Retinal pigment epithelial cell (primary cell): ENCODE measurements around the gene DZIP1.

Experiments used
- DNase-seq: peaks from one replicate; pipeline ENCODE4 v3.0.0-alpha.2; 2010; ENCODE audit warnings: low read depth
- H3K4me3 ChIP-seq: 2 replicates; pipeline ENCODE4 v1.5.1; 2011; ENCODE audit warnings: mild to moderate bottlenecking, low read length, control low read depth, moderate library complexity
- CTCF ChIP-seq: conservative IDR thresholded peaks from 2 replicates; pipeline ENCODE4 v1.5.1; 2011; ENCODE audit warnings: low read depth, low read length, control low read depth, inconsistent platforms

Gene DZIP1

GRCh38 chr13:95601906-95602305, 42.6 kb downstream of the DZIP1 start:
- no peak for DNase-seq
- H3K4me3 ChIP-seq, result no peak overlapping the region
- no peak for TF ChIP-seq CTCF

- no peak for TF ChIP-seq CTCF
- H3K4me3 ChIP-seq, result no peak overlapping the region
- no peak for DNase-seq
These were observed 43.3 kb downstream of the DZIP1 start for GRCh38 chr13:95601216-95601615.

DNA sequence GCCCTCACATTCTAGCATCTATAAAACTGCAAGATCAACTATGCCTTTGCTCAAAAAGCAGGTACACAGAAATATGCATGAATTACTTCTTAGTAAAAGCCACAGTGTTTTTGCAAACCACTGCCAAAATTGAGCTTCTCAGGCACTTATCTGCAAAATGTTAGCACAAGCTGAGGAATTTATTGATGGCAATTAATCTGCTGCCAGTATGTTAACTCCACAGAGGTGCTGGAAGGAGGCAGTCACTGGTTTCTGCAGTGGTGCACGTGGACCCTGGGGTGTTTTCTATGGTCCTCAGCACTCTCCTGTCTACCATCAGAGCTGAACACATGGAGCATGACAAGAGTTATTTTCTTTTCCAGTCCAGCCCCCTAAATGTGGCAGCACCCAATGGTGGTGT, 47.8 kb downstream of the DZIP1 start:
- H3K4me3 ChIP-seq, result no peak overlapping the region
- no peak for TF ChIP-seq CTCF
- DNase-seq, result no peak

DNA sequence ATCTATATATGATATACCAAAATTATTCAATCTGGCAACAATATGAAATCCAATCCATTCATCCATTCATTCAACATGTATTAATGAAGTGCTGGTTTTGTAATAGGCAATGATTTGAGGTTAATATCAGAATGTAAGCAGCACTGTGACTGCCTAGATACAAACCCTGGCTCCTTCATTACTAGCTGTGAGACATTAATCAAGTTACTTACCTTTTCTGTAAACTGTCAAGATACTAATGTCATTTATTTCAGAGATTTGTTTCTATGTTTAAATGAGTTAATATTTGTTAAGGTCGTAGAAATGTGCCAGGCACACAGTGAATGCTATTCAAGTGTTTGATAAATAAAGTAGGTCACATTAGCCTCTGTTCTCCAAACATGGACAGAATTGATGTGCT, 51.0 kb downstream of the DZIP1 start:
- DNase-seq, result no peak
- no peak for TF ChIP-seq CTCF
- H3K4me3 ChIP-seq, result no peak overlapping the region

GRCh38 chr13:95588721-95589120, 55.8 kb downstream of the DZIP1 start:
- DNase-seq, result no peak
- no peak overlapping the region for H3K4me3 ChIP-seq
- TF ChIP-seq CTCF, result no peak

GRCh38 chr13:95588134-95588533, 56.4 kb downstream of the DZIP1 start:
- no peak for DNase-seq
- no peak overlapping the region for H3K4me3 ChIP-seq
- no peak for TF ChIP-seq CTCF

DNA sequence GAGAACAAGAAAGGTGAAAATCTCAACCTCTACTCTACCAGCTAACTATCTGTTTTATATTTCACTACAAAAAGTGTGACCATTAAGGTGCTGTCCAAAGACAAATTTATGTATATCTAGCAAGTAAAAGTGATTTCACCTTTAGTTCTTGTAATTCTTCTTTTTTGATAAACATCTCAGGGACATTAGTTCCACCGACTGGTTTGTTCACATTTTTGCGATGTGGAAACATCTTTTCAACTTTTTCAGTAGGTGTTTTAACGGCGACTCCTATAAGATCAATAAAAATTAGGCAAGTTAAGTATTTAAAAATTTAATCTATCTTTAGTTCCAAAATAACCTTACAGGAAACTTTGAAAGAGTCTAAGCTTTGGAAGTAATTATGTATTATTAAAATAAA, 58.6 kb downstream of the DZIP1 start:
- H3K4me3 ChIP-seq, result no peak overlapping the region
- DNase-seq, result no peak
- TF ChIP-seq CTCF, result no peak
